Panc1 (cell line): ENCODE data around the gene DNPH1. TPM values are rescaled to one million over a fixed set of nuclear protein-coding genes. Genes with fewer than 3 reads are reported as not detected.
A peak's percentile ranks its signal among the peaks of the same experiment; 100 is the strongest.

Experiments
- ATAC-seq: fragments of 200-7000 bp; cut with Tn5 transposase; 2 replicates; pipeline ENCODE4 v1.9.1; 2020; ENCODE audit warnings: mild to moderate bottlenecking, moderate library complexity
- BruUV-seq: library from RNA; stranded (reverse); fragments of 400-500 nt; replicated peaks from 2 replicates; lab custom pipeline; 2021; lab: Mats Ljungman, UMichigan
- CTCF ChIA-PET: fragments of 300-600 bp; sonication (Branson Sonifier 250); formaldehyde crosslinking; loops from one replicate; lab custom pipeline; 2022; ENCODE audit warnings: antibody characterized with exemption; lab: Charles Lee
- POLR2A ChIA-PET: fragments of 300-600 bp; sonication (Branson Sonifier 250); formaldehyde crosslinking; loops from one replicate; lab custom pipeline; 2022; ENCODE audit warnings: antibody characterized with exemption; lab: Charles Lee
- DNase-seq: peaks from one replicate; pipeline ENCODE4 v3.0.0-alpha.2; 2010; ENCODE audit warnings: low read depth, low spot score
- H3K27ac ChIP-seq: 2 replicates; pipeline ENCODE4 v1.5.1; 2011; ENCODE audit warnings: mild to moderate bottlenecking, low read length, inconsistent platforms
- H3K27me3 ChIP-seq: fragments of 200-500 bp; sonication (Bioruptor generic); 2 replicates; pipeline ENCODE4 v1.6.0; 2014; ENCODE audit warnings: low read length, inconsistent platforms; ENCODE audit not compliant: control insufficient read depth, insufficient read depth
- H3K36me3 ChIP-seq: fragments of 200-500 bp; sonication (Bioruptor generic); 2 replicates; pipeline ENCODE4 v1.5.1; 2014; ENCODE audit warnings: inconsistent platforms, mild to moderate bottlenecking, low read length, moderate library complexity; ENCODE audit not compliant: control insufficient read depth, insufficient read depth
- H3K4me1 ChIP-seq: 2 replicates; pipeline ENCODE4 v1.5.1; 2011; ENCODE audit warnings: inconsistent platforms, mild to moderate bottlenecking, low read length, moderate library complexity; ENCODE audit not compliant: control insufficient read depth, insufficient read depth
- H3K4me3 ChIP-seq, 2 experiments: 2 replicates each; pipeline ENCODE4 v1.5.1; 2011 to 2012; ENCODE audit warnings: low read depth in 2 of 2, low read length in 2 of 2, mild to moderate bottlenecking in 2 of 2, inconsistent platforms in 1 of 2, moderate library complexity in 1 of 2
- H3K9me3 ChIP-seq: fragments of 200-500 bp; sonication (Bioruptor generic); 2 replicates; pipeline ENCODE4 v1.5.1; 2014; ENCODE audit warnings: low read depth, mild to moderate bottlenecking, inconsistent platforms, low read length, moderate library complexity; ENCODE audit not compliant: control insufficient read depth, insufficient read depth
- CTCF ChIP-seq: fragments of 450-650 bp; IDR thresholded peaks from 2 replicates; pipeline ENCODE4 v1.5.1; 2017; ENCODE audit warnings: mild to moderate bottlenecking
- POLR2AphosphoS5 ChIP-seq: IDR thresholded peaks from 2 replicates; pipeline ENCODE4 v1.6.1; 2012; ENCODE audit warnings: mild to moderate bottlenecking, low read depth, low read length, moderate library complexity
- REST ChIP-seq, 2 experiments: IDR thresholded peaks; 2 replicates each; pipeline ENCODE4 v1.6.1; 2011 to 2012; ENCODE audit warnings: low read depth in 2 of 2, control low read depth in 1 of 2, low read length in 1 of 2, mild to moderate bottlenecking in 1 of 2, moderate library complexity in 1 of 2; ENCODE audit not compliant: insufficient read depth in 1 of 2
- SIN3A ChIP-seq: IDR thresholded peaks from 2 replicates; pipeline ENCODE4 v1.6.1; 2012; ENCODE audit warnings: low read depth, mild to moderate bottlenecking, low read length, moderate library complexity, borderline replicate concordance; ENCODE audit not compliant: insufficient read depth
- TCF7L2 ChIP-seq: IDR thresholded peaks from 2 replicates; pipeline ENCODE4 v1.6.1; 2011; ENCODE audit warnings: mild to moderate bottlenecking, low read depth, low read length, inconsistent platforms
- in situ Hi-C: cut with HindIII; loops from 2 replicates; pipeline ENCODE4 v1.10.0; 2016; ENCODE audit warnings: low sequenced_read_pairs, low pct_unique_long_range_greater_than_20kb
- intact Hi-C: fragments of 100-400 bp; cut with micrococcal nuclease; formaldehyde crosslinking; loops from one replicate; pipeline ENCODE4 v1.10.0; 2022; ENCODE audit not compliant: unreplicated experiment
- total RNA-seq: library from RNA; stranded (reverse); gene quantifications from one replicate; pipeline ENCODE4 v1.2.1, GENCODE V29; 2021; ENCODE audit not compliant: unreplicated experiment

Gene DNPH1
- total RNA-seq, 1 experiment from 2014 or later, result 67.3 TPM

- in situ Hi-C loops (no loop called here), intact Hi-C loops (no loop called here)
- Histone ChIP-seq H3K36me3 (peaks cover 7% of the 10 kb centered on the region), H3K27ac (no peak overlapping the region; the same call in 1 of the 2 replicates), H3K4me1 (peaks cover 21% of the 10 kb centered on the region), H3K4me3 (no peak overlapping the region), H3K27me3 (no peaks in the 10 kb centered on the region), H3K9me3 (no peaks in the 10 kb centered on the region)
- no peak for DNase-seq
- ChIA-PET POLR2A (interaction anchor here (0.6 kb wide), 1 partner anchor 95 kb away, joined by 3 read pairs; no protein-coding TSS in a partner anchor), CTCF (no interaction called here)
- no TSS peak for BruUV-seq
- TF ChIP-seq TCF7L2 (no peak), CTCF (no peak)
- no peak for ATAC-seq
Observed at GRCh38 chr6:43183441-43183840, 45.8 kb downstream of the DNPH1 start.

- TF ChIP-seq POLR2AphosphoS5 (peak; percentile 92), CTCF (no peak), SIN3A (peak; percentile 79; the same call in 1 of the 2 replicates), REST (IDR thresholded peaks at IDR 0.05; ENCODE audit: insufficient read depth in 1 of 2, low read depth in 2 of 2, low read length in 1 of 2) (peak in 1 of 2 experiments; percentile 78; a peak in 2 of 4 replicates), TCF7L2 (no peak)
- Histone ChIP-seq H3K9me3 (no peaks in the 10 kb centered on the region), H3K27ac (peak within 1 kb of the TSS; percentile 96), H3K27me3 (no peaks in the 10 kb centered on the region), H3K4me3 (peak within 1 kb of the TSS; percentile 83 to 84), H3K36me3 (peaks cover 7% of the 10 kb centered on the region), H3K4me1 (peaks cover 21% of the 10 kb centered on the region)
- intact Hi-C loops, result no loop called here
- ATAC-seq (peak; percentile 98), DNase-seq (no peak)
- in situ Hi-C loops, result no loop called here
- no TSS peak for BruUV-seq
- POLR2A ChIA-PET, result interaction anchor here (0.5 to 0.8 kb wide), 2 partner anchors 168 to 352 kb away, joined by 3 read pairs; partner anchors contain the start of genes KLHDC3 and MEA1
- CTCF ChIA-PET, result no interaction called here
Observed at GRCh38 chr6:43181942-43182860, 47.1 kb downstream of the DNPH1 start, which contains the start of gene CUL9. Gene CUL9 (plus strand): TSS chr6:43182196. CDS start chr6:43184311, 2,115 bp downstream.
